ENCODE results near the gene SLC16A12.

Gene SLC16A12

GRCh38 chr10:89535171-89536012 is at the start of gene SLC16A12:
TSS of gene SLC16A12 (minus strand) at chr10:89535594. CDS start at chr10:89462578, 73,016 bp downstream.
- no peaks in the 10 kb centered on the region for H3K36me3 ChIP-seq (ENCODE audit: low read depth)
- peak; percentile 72 for ATAC-seq (ENCODE audit: low read depth)
- no peak for TF ChIP-seq CTCF (IDR thresholded peaks at IDR 0.05; ENCODE audit: poor library complexity, severe bottlenecking)
- no peak for DNase-seq (ENCODE audit: low spot score)
- peaks cover 15% of the 10 kb centered on the region for H3K4me1 ChIP-seq (ENCODE audit: insufficient read depth, poor library complexity, severe bottlenecking)
- H3K27me3 ChIP-seq (ENCODE audit: insufficient read depth, poor library complexity, severe bottlenecking), result peaks cover 4% of the 10 kb centered on the region
- H3K4me3 ChIP-seq (ENCODE audit: severe bottlenecking), result peak within 1 kb of the TSS; percentile 32
- H3K27ac ChIP-seq (ENCODE audit: poor library complexity, severe bottlenecking), result no peak within 1 kb of the TSS
- no peaks in the 10 kb centered on the region for H3K9me3 ChIP-seq (ENCODE audit: severe bottlenecking)

GRCh38 chr10:89582022-89582421 is 46.6 kb upstream of the SLC16A12 start:
- Histone ChIP-seq H3K9me3 (ENCODE audit: severe bottlenecking) (no peaks in the 10 kb centered on the region), H3K4me1 (ENCODE audit: insufficient read depth, poor library complexity, severe bottlenecking) (no peaks in the 10 kb centered on the region), H3K4me3 (ENCODE audit: severe bottlenecking) (no peak overlapping the region), H3K27me3 (ENCODE audit: insufficient read depth, poor library complexity, severe bottlenecking) (no peaks in the 10 kb centered on the region), H3K27ac (ENCODE audit: poor library complexity, severe bottlenecking) (no peak overlapping the region), H3K36me3 (ENCODE audit: low read depth) (no peaks in the 10 kb centered on the region)
- ATAC-seq (ENCODE audit: low read depth) (no peak), DNase-seq (ENCODE audit: low spot score) (no peak)
- no peak for TF ChIP-seq CTCF (IDR thresholded peaks at IDR 0.05; ENCODE audit: poor library complexity, severe bottlenecking)

GRCh38 chr10:89580243-89580642 is 44.8 kb upstream of the SLC16A12 start:
- Histone ChIP-seq H3K27me3 (ENCODE audit: insufficient read depth, poor library complexity, severe bottlenecking) (no peaks in the 10 kb centered on the region), H3K9me3 (ENCODE audit: severe bottlenecking) (no peaks in the 10 kb centered on the region), H3K4me1 (ENCODE audit: insufficient read depth, poor library complexity, severe bottlenecking) (peaks cover under 1% of the 10 kb centered on the region), H3K36me3 (ENCODE audit: low read depth) (no peaks in the 10 kb centered on the region), H3K27ac (ENCODE audit: poor library complexity, severe bottlenecking) (no peak overlapping the region), H3K4me3 (ENCODE audit: severe bottlenecking) (no peak overlapping the region)
- DNase-seq (ENCODE audit: low spot score) (no peak), ATAC-seq (ENCODE audit: low read depth) (no peak)
- no peak for TF ChIP-seq CTCF (IDR thresholded peaks at IDR 0.05; ENCODE audit: poor library complexity, severe bottlenecking)

- no peaks in the 10 kb centered on the region for H3K27me3 ChIP-seq (ENCODE audit: insufficient read depth, poor library complexity, severe bottlenecking)
- no peak for DNase-seq (ENCODE audit: low spot score)
- no peaks in the 10 kb centered on the region for H3K9me3 ChIP-seq (ENCODE audit: severe bottlenecking)
- H3K4me3 ChIP-seq (ENCODE audit: severe bottlenecking), result no peak overlapping the region
- peaks cover 6% of the 10 kb centered on the region for H3K4me1 ChIP-seq (ENCODE audit: insufficient read depth, poor library complexity, severe bottlenecking)
- no peak for ATAC-seq (ENCODE audit: low read depth)
- no peak for TF ChIP-seq CTCF (IDR thresholded peaks at IDR 0.05; ENCODE audit: poor library complexity, severe bottlenecking)
- H3K27ac ChIP-seq (ENCODE audit: poor library complexity, severe bottlenecking), result no peak overlapping the region
- H3K36me3 ChIP-seq (ENCODE audit: low read depth), result no peaks in the 10 kb centered on the region
Measured at GRCh38 chr10:89576696-89577095, 41.3 kb upstream of the SLC16A12 start.

GRCh38 chr10:89576022-89576421 is 40.6 kb upstream of the SLC16A12 start:
- TF ChIP-seq CTCF (IDR thresholded peaks at IDR 0.05; ENCODE audit: poor library complexity, severe bottlenecking), result no peak
- ATAC-seq (ENCODE audit: low read depth) (no peak), DNase-seq (ENCODE audit: low spot score) (no peak)
- H3K9me3 ChIP-seq (ENCODE audit: severe bottlenecking), result no peaks in the 10 kb centered on the region
- no peak overlapping the region for H3K4me3 ChIP-seq (ENCODE audit: severe bottlenecking)
- no peaks in the 10 kb centered on the region for H3K36me3 ChIP-seq (ENCODE audit: low read depth)
- H3K4me1 ChIP-seq (ENCODE audit: insufficient read depth, poor library complexity, severe bottlenecking), result peaks cover 6% of the 10 kb centered on the region
- no peaks in the 10 kb centered on the region for H3K27me3 ChIP-seq (ENCODE audit: insufficient read depth, poor library complexity, severe bottlenecking)
- H3K27ac ChIP-seq (ENCODE audit: poor library complexity, severe bottlenecking), result no peak overlapping the region

All from RWPE2 (cell line).